Heart right ventricle (tissue), 16 donors: ENCODE measurements around the gene PIK3R4. TPM values are rescaled to one million over a fixed set of nuclear protein-coding genes. Genes with fewer than 3 reads are reported as not detected.

Source experiments
- ATAC-seq, 8 donors: fragments of 200-7000 bp; cut with Tn5 transposase; one replicate each; pipeline ENCODE4 v1.9.1; 2020; ENCODE audit warnings: mild to moderate bottlenecking in 8 of 8, moderate library complexity in 8 of 8, moderate number of reproducible peaks in 1 of 8
- DNase-seq, 2 donors: peaks; one replicate each; pipeline ENCODE4 v3.0.0-alpha.2; 2020
- H3K27ac ChIP-seq, 10 donors: fragments of 200-600 bp; sonication (generic) in 2 of 10; one replicate each; pipeline versions ENCODE4 v1.5.0 to v1.8.0; 2020 to 2022; ENCODE audit warnings: mild to moderate bottlenecking in 3 of 10
- H3K27me3 ChIP-seq, 7 donors: fragments of 200-600 bp; one replicate each; pipeline ENCODE4 v1.8.0; 2021 to 2022; ENCODE audit warnings: mild to moderate bottlenecking in 2 of 7
- H3K36me3 ChIP-seq, 9 donors: fragments of 200-600 bp; sonication (generic) in 1 of 9; one replicate each; pipeline versions ENCODE4 v1.5.0 to v1.8.0; 2020 to 2022; ENCODE audit warnings: mild to moderate bottlenecking in 2 of 9
- H3K4me1 ChIP-seq, 9 donors: fragments of 200-600 bp; sonication (generic) in 1 of 9; one replicate each; pipeline versions ENCODE4 v1.5.0 to v1.8.0; 2020 to 2022; ENCODE audit warnings: mild to moderate bottlenecking in 4 of 9
- H3K4me3 ChIP-seq, 10 donors: fragments of 200-600 bp; sonication (generic) in 2 of 10; one replicate each; pipeline versions ENCODE4 v1.5.0 to v1.8.0; 2020 to 2022; ENCODE audit warnings: mild to moderate bottlenecking in 7 of 10, moderate library complexity in 2 of 10
- H3K9me3 ChIP-seq, 11 donors: fragments of 200-600 bp in 10 of 11; sonication (generic) in 2 of 11; one replicate each; pipeline versions ENCODE4 v1.5.0 to v1.8.0; 2013 to 2022; ENCODE audit warnings: mild to moderate bottlenecking in 2 of 11, control low read depth in 1 of 11, moderate library complexity in 1 of 11
- CTCF ChIP-seq, 9 donors: fragments of 200-600 bp; sonication (generic) in 2 of 9; IDR thresholded peaks; one replicate each; pipeline versions ENCODE4 v1.5.0 to v1.8.0; 2021 to 2022; ENCODE audit warnings: antibody characterized with exemption in 9 of 9, mild to moderate bottlenecking in 5 of 9, moderate library complexity in 1 of 9
- WGBS, 2 donors: extraction: QIAGEN DNeasy Blood & Tissue Kit; methylation state at CpG; one replicate each; pipeline ENCODE4 v1.1.7; 2013; ENCODE audit warnings: inconsistent platforms in 1 of 2; 5-methylcytosine and 5-hydroxymethylcytosine counted together
- intact Hi-C, 10 donors: fragments of 100-400 bp; cut with DNase I; formaldehyde crosslinking; loops; one replicate each; pipeline versions ENCODE4 v1.11.1 to v1.14.2; 2022
- polyA plus RNA-seq, 2 donors: library from polyadenylated mRNA; stranded (reverse); fragments of 200-250 nt; gene quantifications; one replicate each; pipeline ENCODE4 v1.2.3, GENCODE V29; 2013
- total RNA-seq, 10 donors: library from RNA; stranded (reverse); fragmentation: NEBNext Ultra II Directional in 3 of 10; extraction: Animal tissue kit (Norgen Biotek cat#: 25700) in 3 of 10; gene quantifications; one replicate each; pipeline versions ENCODE4 v1.2.1 to v1.2.4, GENCODE V29; 2021 to 2023
- donor health status: Arrhythmogenic right ventricular cardiomyopathy.
- donor health status: ischemic (EF 13 %, LVEDD 7.1; RV severe dilation, severe dysfunction).
- donor health status: healthy with polysubstance abuse.
- donor health status: DM: no; HTN: yes; CAD: no.
- donor health status: DM: no; HTN: no; CAD: no.
- donor health status: ischemic (EF 25% LVEDD 6.9; RV normal size, moderate dysfunction).
- donor health status: ischemic (EF 25% LVEDD 5.7; RV mildly dilated, moderate dysfunction).
- donor health status: healthy.
- donor health status: DM: yes; HTN: yes; CAD: no.
- donor health status: Ischemic cardiomyopathy.
- donor health status: ischemic (EF 35%, LVEDD 5.7; RV mildly dilated, moderate dysfunction).
- donor health status: nonischemic (EF 11% LVEDD 7.7; RV severe dilation, severe dysfunction).
- donor health status: DM: yes; HTN: yes; CAD: no.
- donor health status: PGD.
- donor health status: ischemic (EF 29% LVEDD 5.4; RV normal size, mild dysfunction).
- donor health status: nonischemic (EF 23%, LVEDD 6.1; RV moderate dilation, normal function).

Gene PIK3R4
- total and polyA plus RNA-seq, 12 donors, result 12.3 to 22.3 (median 17.1) TPM

- no peaks in the 10 kb centered on the region for H3K4me1 ChIP-seq
- intact Hi-C loops, result no loop called here
- ATAC-seq, result no peak
- DNase-seq, result no peak
- no peaks in the 10 kb centered on the region for H3K27me3 ChIP-seq
- H3K36me3 ChIP-seq, result peaks cover 0 to 85% (median 34%) of the 10 kb centered on the region in 9 donors
- TF ChIP-seq CTCF (IDR thresholded peaks at IDR 0.05), result no peak
- H3K27ac ChIP-seq, result no peak overlapping the region
- no peaks in the 10 kb centered on the region for H3K9me3 ChIP-seq
- no peak overlapping the region for H3K4me3 ChIP-seq
Measured at GRCh38 chr3:130687327-130687726, 59.3 kb downstream of the PIK3R4 start.

- peaks cover 0 to 90% (median 39%) of the 10 kb centered on the region in 9 donors for H3K36me3 ChIP-seq
Measured at GRCh38 chr3:130686833-130687232, 59.8 kb downstream of the PIK3R4 start.

GRCh38 chr3:130682131-130682530 is 64.5 kb downstream of the PIK3R4 start:
- no peak for ATAC-seq
- no peak for TF ChIP-seq CTCF (IDR thresholded peaks at IDR 0.05)

More at GRCh38 chr3:130686833-130687232, 59.8 kb downstream of the PIK3R4 start:
- Histone ChIP-seq H3K27ac (no peak overlapping the region), H3K9me3 (no peaks in the 10 kb centered on the region), H3K4me3 (no peak overlapping the region), H3K4me1 (no peaks in the 10 kb centered on the region), H3K27me3 (no peaks in the 10 kb centered on the region)
- TF ChIP-seq CTCF (IDR thresholded peaks at IDR 0.05), result no peak
- intact Hi-C loops, result no loop called here
- no peak for DNase-seq
- ATAC-seq, result no peak
- 97 to 100% methylated on average over 1 of the region's 1 CpG for WGBS, 2 donors

GRCh38 chr3:130679218-130679617 is 67.4 kb downstream of the PIK3R4 start:
- ATAC-seq (no peak), DNase-seq (no peak)
- Histone ChIP-seq H3K4me1 (no peaks in the 10 kb centered on the region), H3K36me3 (peaks cover 0 to 98% (median 58%) of the 10 kb centered on the region in 9 donors), H3K4me3 (no peak overlapping the region), H3K27ac (no peak overlapping the region), H3K9me3 (no peaks in the 10 kb centered on the region), H3K27me3 (no peaks in the 10 kb centered on the region)
- WGBS, 2 donors, result 75 to 80% methylated on average over 7 of the region's 7 CpGs
- no peak for TF ChIP-seq CTCF (IDR thresholded peaks at IDR 0.05)
- intact Hi-C loops, result no loop called here

More at GRCh38 chr3:130682131-130682530, 64.5 kb downstream of the PIK3R4 start:
- Histone ChIP-seq H3K4me1 (no peaks in the 10 kb centered on the region), H3K9me3 (no peaks in the 10 kb centered on the region), H3K4me3 (no peak overlapping the region), H3K36me3 (peaks cover 0 to 98% (median 57%) of the 10 kb centered on the region in 9 donors), H3K27me3 (no peaks in the 10 kb centered on the region), H3K27ac (no peak overlapping the region)
- DNase-seq, result no peak
- 56 to 75% methylated on average over 2 of the region's 2 CpGs for WGBS, 2 donors
- intact Hi-C loops, result no loop called here
